Measurements from ENCODE around the gene HOXB8.
A peak's percentile ranks its signal among the peaks of the same experiment; 100 is the strongest.

Gene HOXB8

DNA sequence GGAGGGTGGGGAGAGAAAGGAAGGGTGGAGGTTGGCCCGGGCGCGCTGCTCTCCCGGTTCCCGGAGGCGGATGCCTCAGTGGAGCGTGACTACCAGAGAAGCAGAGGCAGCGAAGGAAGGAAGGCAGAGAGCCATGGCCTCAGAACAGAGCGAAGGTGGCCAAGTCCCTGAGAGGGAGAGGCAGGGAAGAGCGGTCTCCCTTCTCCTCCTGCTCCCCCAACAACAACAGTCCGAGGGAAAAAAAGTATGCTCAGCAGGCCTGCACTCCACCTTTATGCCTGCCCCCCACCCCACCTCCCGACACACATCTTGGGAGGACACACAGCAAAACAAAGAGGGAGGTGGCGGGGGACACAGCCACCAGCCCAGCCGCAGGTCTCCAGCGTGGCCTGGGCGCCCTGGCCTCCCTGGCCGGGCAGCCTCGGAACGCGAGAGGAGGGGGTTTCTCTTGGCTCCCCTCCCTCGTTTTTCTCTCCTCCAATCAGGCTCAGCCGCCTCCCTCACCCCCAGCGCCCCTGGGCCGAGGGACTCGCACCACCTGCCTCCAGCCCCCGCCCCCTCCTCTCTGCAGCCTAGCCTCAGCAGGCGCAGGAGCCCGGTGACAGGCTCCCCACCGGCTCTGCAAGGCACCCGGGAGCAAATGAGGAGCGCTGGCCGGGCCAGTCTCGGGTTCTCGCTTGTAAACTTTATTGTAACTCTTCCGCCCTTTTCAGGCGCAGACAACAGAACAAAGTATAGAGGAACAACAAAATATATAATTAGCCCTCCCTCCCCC is 3.2 kb downstream of the HOXB8 start:
- H3K27me3 ChIP-seq (replicated peaks; ENCODE audit: insufficient read depth, low read length), result peaks cover 33% of the 10 kb centered on the region
- TF ChIP-seq EZH2phosphoT487 (IDR thresholded peaks at IDR 0.05; ENCODE audit: low read length), result no peak
- TF ChIP-seq, protein P1, sequence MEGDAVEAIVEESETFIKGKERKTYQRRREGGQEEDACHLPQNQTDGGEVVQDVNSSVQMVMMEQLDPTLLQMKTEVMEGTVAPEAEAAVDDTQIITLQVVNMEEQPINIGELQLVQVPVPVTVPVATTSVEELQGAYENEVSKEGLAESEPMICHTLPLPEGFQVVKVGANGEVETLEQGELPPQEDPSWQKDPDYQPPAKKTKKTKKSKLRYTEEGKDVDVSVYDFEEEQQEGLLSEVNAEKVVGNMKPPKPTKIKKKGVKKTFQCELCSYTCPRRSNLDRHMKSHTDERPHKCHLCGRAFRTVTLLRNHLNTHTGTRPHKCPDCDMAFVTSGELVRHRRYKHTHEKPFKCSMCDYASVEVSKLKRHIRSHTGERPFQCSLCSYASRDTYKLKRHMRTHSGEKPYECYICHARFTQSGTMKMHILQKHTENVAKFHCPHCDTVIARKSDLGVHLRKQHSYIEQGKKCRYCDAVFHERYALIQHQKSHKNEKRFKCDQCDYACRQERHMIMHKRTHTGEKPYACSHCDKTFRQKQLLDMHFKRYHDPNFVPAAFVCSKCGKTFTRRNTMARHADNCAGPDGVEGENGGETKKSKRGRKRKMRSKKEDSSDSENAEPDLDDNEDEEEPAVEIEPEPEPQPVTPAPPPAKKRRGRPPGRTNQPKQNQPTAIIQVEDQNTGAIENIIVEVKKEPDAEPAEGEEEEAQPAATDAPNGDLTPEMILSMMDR (IDR thresholded peaks at IDR 0.05; ENCODE audit: low read length), result no peak
- TF ChIP-seq EZH2 (optimal IDR thresholded peaks at IDR 0.05; ENCODE audit: low read depth, low read length), result no peak
- no peak for DNase-seq

DNA sequence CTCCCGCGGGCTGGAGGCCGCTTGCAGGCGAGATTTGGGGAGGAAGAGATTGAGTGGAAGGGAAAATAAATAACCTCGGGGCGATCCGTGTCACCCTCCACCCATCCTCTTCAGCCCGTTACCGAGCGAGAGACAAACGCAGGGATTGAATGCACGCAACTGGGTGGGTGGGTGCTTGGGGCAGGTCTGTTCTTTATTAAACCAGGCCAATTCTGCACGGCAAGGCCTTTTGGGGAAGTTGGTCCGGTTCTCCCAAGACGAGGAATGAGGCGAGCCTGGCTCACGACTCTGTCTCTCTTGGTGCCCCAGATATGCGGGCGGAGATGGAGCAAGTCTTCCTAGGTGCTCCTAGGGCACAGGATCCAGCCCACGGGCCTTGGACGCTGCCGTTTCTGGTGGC is 3.9 kb downstream of the HOXB8 start:
- Histone ChIP-seq H3K4me3 (ENCODE audit: low read length) (peak overlapping the region; percentile 87), H3K9ac (ENCODE audit: low read length) (peak overlapping the region; percentile 71; the same call in 1 of the 2 replicates), H3K4me2 (ENCODE audit: low read depth, low read length) (peak overlapping the region; percentile 99), H3K9me3 (replicated peaks; ENCODE audit: insufficient read depth, low read length) (no peaks in the 10 kb centered on the region), H3K27me3 (replicated peaks; ENCODE audit: insufficient read depth, low read length) (peaks cover 26% of the 10 kb centered on the region), H2AFZ (ENCODE audit: low read length) (peak overlapping the region; percentile 98), H3K27ac (ENCODE audit: low read length) (no peak overlapping the region), H3K79me2 (ENCODE audit: low read length) (no peaks in the 10 kb centered on the region), H3K4me1 (ENCODE audit: low read length) (peaks cover 8% of the 10 kb centered on the region; the same call in 1 of the 2 replicates), H4K20me1 (ENCODE audit: insufficient read depth, low read length) (no peaks in the 10 kb centered on the region), H3K9me2 (replicated peaks; ENCODE audit: insufficient read depth, low read length) (no peaks in the 10 kb centered on the region), H3K36me3 (replicated peaks; ENCODE audit: insufficient read depth, low read length) (no peaks in the 10 kb centered on the region), H3F3A (ENCODE audit: insufficient read depth, low read length) (peaks cover 4% of the 10 kb centered on the region)
- TF ChIP-seq EZH2phosphoT487 (IDR thresholded peaks at IDR 0.05; ENCODE audit: low read length), result no peak
- TF ChIP-seq, protein P1 (IDR thresholded peaks at IDR 0.05; ENCODE audit: low read length), result no peak
- TF ChIP-seq EZH2 (optimal IDR thresholded peaks at IDR 0.05; ENCODE audit: low read depth, low read length), result no peak
- DNase-seq, result no peak

More for the DNA sequence above, 3.2 kb downstream of the HOXB8 start:
- Histone ChIP-seq H3K4me2 (ENCODE audit: low read depth, low read length) (peak overlapping the region; percentile 99), H3K9me3 (replicated peaks; ENCODE audit: insufficient read depth, low read length) (no peaks in the 10 kb centered on the region), H3K36me3 (replicated peaks; ENCODE audit: insufficient read depth, low read length) (no peaks in the 10 kb centered on the region), H3K9me2 (replicated peaks; ENCODE audit: insufficient read depth, low read length) (no peaks in the 10 kb centered on the region), H3K4me3 (ENCODE audit: low read length) (peak overlapping the region; percentile 87), H3K79me2 (ENCODE audit: low read length) (no peaks in the 10 kb centered on the region), H3K9ac (ENCODE audit: low read length) (peak overlapping the region; percentile 9; the same call in 1 of the 2 replicates), H3K27ac (ENCODE audit: low read length) (no peak overlapping the region), H3K4me1 (ENCODE audit: low read length) (peaks cover 8% of the 10 kb centered on the region; the same call in 1 of the 2 replicates), H3F3A (ENCODE audit: insufficient read depth, low read length) (peaks cover 4% of the 10 kb centered on the region), H4K20me1 (ENCODE audit: insufficient read depth, low read length) (no peaks in the 10 kb centered on the region), H2AFZ (ENCODE audit: low read length) (peak overlapping the region; percentile 98)

DNA sequence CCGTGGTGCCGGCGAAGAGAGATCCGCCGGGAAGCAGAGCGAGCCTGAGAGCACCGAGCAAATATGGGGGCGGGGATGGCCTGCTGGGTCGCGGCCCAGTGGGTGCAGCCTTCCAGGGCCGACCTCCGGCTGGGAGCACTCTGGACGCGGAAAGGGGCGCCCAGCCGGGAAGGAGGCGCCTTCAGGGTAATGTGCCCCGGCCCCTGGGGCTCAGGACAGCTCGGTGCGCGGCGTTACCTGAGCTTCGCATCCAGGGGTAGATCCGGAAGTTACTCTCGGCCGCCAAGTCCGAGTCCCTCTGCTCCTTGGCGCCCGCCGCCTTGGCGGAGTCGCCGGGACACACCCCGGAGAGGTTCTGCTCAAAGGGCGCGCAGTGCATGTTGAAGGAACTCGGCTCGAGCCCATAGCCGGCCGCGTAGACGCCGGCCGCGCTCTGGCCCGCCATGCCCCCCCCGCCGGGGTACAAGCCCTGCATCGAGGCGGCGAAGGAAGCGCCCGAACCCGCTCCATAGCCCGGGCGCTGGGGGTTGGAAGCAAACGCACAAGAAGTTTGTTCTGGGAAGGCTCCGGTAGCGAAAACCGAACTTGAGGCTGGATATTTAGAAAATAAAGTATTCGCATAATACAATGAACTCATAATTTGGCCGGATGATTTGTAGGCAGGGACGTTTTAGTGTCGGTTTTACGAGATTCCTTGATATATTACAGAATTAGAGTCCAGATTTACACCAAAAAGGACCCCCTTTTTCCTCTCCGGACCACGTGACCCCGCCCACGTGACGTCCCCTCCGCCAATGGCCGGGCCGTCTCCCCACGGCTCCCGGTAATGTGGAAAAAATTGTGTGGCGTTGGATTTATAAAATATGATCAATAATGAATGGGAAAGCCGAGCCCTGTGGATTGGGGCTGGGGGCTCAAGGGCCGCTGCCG is 4.5 kb downstream of the HOXB8 start, which contains the start of gene HOXB7:
TSS of gene HOXB7 (minus strand) at position 736 of the 930 bp plus-strand sequence. CDS start at position 637, 99 bp downstream.
- Histone ChIP-seq H3K36me3 (replicated peaks; ENCODE audit: insufficient read depth, low read length) (no peaks in the 10 kb centered on the region), H3K79me2 (ENCODE audit: low read length) (no peaks in the 10 kb centered on the region), H3K4me2 (ENCODE audit: low read depth, low read length) (peak within 1 kb of the TSS; percentile 99), H3K27me3 (replicated peaks; ENCODE audit: insufficient read depth, low read length) (peaks cover 20% of the 10 kb centered on the region), H3K27ac (ENCODE audit: low read length) (no peak within 1 kb of the TSS), H2AFZ (ENCODE audit: low read length) (peak within 1 kb of the TSS; percentile 98), H3K4me1 (ENCODE audit: low read length) (peaks cover 8% of the 10 kb centered on the region; the same call in 1 of the 2 replicates), H3K4me3 (ENCODE audit: low read length) (peak within 1 kb of the TSS; percentile 87), H3K9me2 (replicated peaks; ENCODE audit: insufficient read depth, low read length) (no peaks in the 10 kb centered on the region), H4K20me1 (ENCODE audit: insufficient read depth, low read length) (no peaks in the 10 kb centered on the region), H3F3A (ENCODE audit: insufficient read depth, low read length) (peaks cover 4% of the 10 kb centered on the region), H3K9me3 (replicated peaks; ENCODE audit: insufficient read depth, low read length) (no peaks in the 10 kb centered on the region), H3K9ac (ENCODE audit: low read length) (peak within 1 kb of the TSS; percentile 71)
- TF ChIP-seq EZH2 (optimal IDR thresholded peaks at IDR 0.05; ENCODE audit: low read depth, low read length) (no peak), EZH2phosphoT487 (IDR thresholded peaks at IDR 0.05; ENCODE audit: low read length) (no peak)
- TF ChIP-seq, protein P1 (IDR thresholded peaks at IDR 0.05; ENCODE audit: low read length), result no peak
- peak; percentile 57 for DNase-seq
